HepG2 (cell line): ENCODE measurements around the gene ATP5PB. TPM values are rescaled to one million over a fixed set of nuclear protein-coding genes. Genes with fewer than 3 reads are reported as not detected.

ENCODE experiments used
- ATAC-seq: fragments of 200-7000 bp; cut with Tn5 transposase; 3 replicates; pipeline ENCODE4 v1.9.1; 2020; ENCODE audit warnings: mild to moderate bottlenecking, moderate library complexity
- BruUV-seq: library from RNA; stranded (reverse); fragments of 400-500 nt; replicated peaks from 2 replicates; lab custom pipeline; 2021; lab: Mats Ljungman, UMichigan
- CTCF ChIA-PET: fragments of 300-600 bp; formaldehyde crosslinking; extraction: SDS; loops from one replicate; lab custom pipeline; 2021; ENCODE audit warnings: low total read pairs, inconsistent platforms, low intra/inter-chr PET ratio; lab: Yijun Ruan, JAX
- POLR2A ChIA-PET: fragments of 350-600 bp; sonication (Branson Sonifier 250); formaldehyde crosslinking; loops from one replicate; lab custom pipeline; 2020; ENCODE audit warnings: antibody characterized with exemption, inconsistent platforms; lab: Yijun Ruan, JAX
- DNase-seq: peaks from one replicate; pipeline ENCODE4 v3.0.0-alpha.2; 2015; ENCODE audit warnings: low spot score
- FAIRE-seq: peaks from 3 replicates; lab custom pipeline; 2011; peaks lifted over from hg19 to GRCh38; lab: Jason Lieb, UNC
- H2AFZ ChIP-seq: one replicate; pipeline ENCODE4 v1.6.1; 2011; ENCODE audit warnings: low read length, inconsistent platforms
- H3K27ac ChIP-seq: fragments of 300-600 bp; 3 replicates; pipeline ENCODE4 v1.8.0; 2011; ENCODE audit warnings: mixed run types, mild to moderate bottlenecking, mixed read lengths, low read length, inconsistent platforms; ENCODE audit not compliant: insufficient read depth; ENCODE audit errors: extremely low read length
- H3K27me3 ChIP-seq, 2 experiments: fragments of 200-600 bp in 1 of 2; 2 replicates in 1 of 2; 3 replicates in 1 of 2; pipeline versions ENCODE4 v1.6.0 to v1.8.0; 2011; ENCODE audit warnings: low read length in 2 of 2, mild to moderate bottlenecking in 2 of 2, moderate library complexity in 2 of 2, inconsistent platforms in 1 of 2; ENCODE audit not compliant: insufficient read depth in 2 of 2, control insufficient read depth in 1 of 2
- H3K36me3 ChIP-seq, 2 experiments: fragments of 200-600 bp in 1 of 2; replicated peaks in 1 of 2; 2 replicates in 1 of 2; 3 replicates in 1 of 2; pipeline versions ENCODE4 v1.5.1 to v1.8.0; 2011; ENCODE audit warnings: low read length in 2 of 2, inconsistent platforms in 1 of 2; ENCODE audit not compliant: insufficient read depth in 2 of 2, control insufficient read depth in 1 of 2
- H3K4me1 ChIP-seq: 2 replicates; pipeline ENCODE4 v1.5.1; 2012; ENCODE audit warnings: low read length, inconsistent platforms; ENCODE audit not compliant: insufficient read depth
- H3K4me2 ChIP-seq: 2 replicates; pipeline ENCODE4 v1.6.0; 2011; ENCODE audit warnings: low read depth, low read length, inconsistent platforms
- H3K4me3 ChIP-seq, 3 experiments: fragments of 200-600 bp in 1 of 3; sonication (generic), shearing (Covaris generic) in 1 of 3; replicated peaks in 1 of 3; 2 replicates each; pipeline ENCODE4 v1.5.1; 2011 to 2016; ENCODE audit warnings: low read length in 3 of 3, inconsistent platforms in 2 of 3, low read depth in 2 of 3, mild to moderate bottlenecking in 2 of 3, control low read depth in 1 of 3, mixed read lengths in 1 of 3; ENCODE audit not compliant: insufficient read depth in 1 of 3
- H3K79me2 ChIP-seq: one replicate; pipeline ENCODE4 v1.6.1; 2011; ENCODE audit warnings: low read length, inconsistent platforms; ENCODE audit not compliant: insufficient read depth
- H3K9ac ChIP-seq: 2 replicates; pipeline ENCODE4 v1.6.0; 2011; ENCODE audit warnings: mild to moderate bottlenecking, low read depth, low read length, inconsistent platforms; ENCODE audit not compliant: insufficient read depth
- H3K9me3 ChIP-seq: 2 replicates; pipeline ENCODE4 v1.5.1; 2012; ENCODE audit warnings: mild to moderate bottlenecking, low read length
- H4K20me1 ChIP-seq: 2 replicates; pipeline ENCODE4 v1.6.0; 2011; ENCODE audit warnings: inconsistent platforms, mild to moderate bottlenecking, low read length, moderate library complexity; ENCODE audit not compliant: insufficient read depth
- ESRRA ChIP-seq: sonication (generic); formaldehyde crosslinking; IDR thresholded peaks from 2 replicates; pipeline ENCODE4 v1.5.1; 2020; ENCODE audit warnings: mild to moderate bottlenecking, low read depth, missing genetic modification reagents
- MIER3 ChIP-seq: IDR thresholded peaks from 2 replicates; pipeline ENCODE4 v1.6.1; 2016; ENCODE audit warnings: missing compliant biosample characterization, borderline replicate concordance
- SPEN ChIP-seq: sonication (generic); formaldehyde crosslinking; IDR thresholded peaks from 2 replicates; pipeline ENCODE4 v1.5.1; 2020; ENCODE audit warnings: low read depth, mild to moderate bottlenecking, missing genetic modification reagents
- ZFP36 ChIP-seq: fragments of 150-350 bp; IDR thresholded peaks from 2 replicates; pipeline ENCODE4 v1.6.1; 2018; ENCODE audit warnings: borderline replicate concordance, low read length, low read depth; ENCODE audit not compliant: partially characterized antibody
- ZNF326 ChIP-seq: sonication (generic); formaldehyde crosslinking; IDR thresholded peaks from 2 replicates; pipeline ENCODE4 v1.4.0; 2020; ENCODE audit warnings: missing genetic modification reagents, borderline replicate concordance
- WGBS: methylation state at CpG from one replicate; pipeline ENCODE4 v1.1.6; 2017; ENCODE audit warnings: low lambda C conversion rate; 5-methylcytosine and 5-hydroxymethylcytosine counted together
- in situ Hi-C: cut with HindIII; loops from 2 replicates; pipeline ENCODE4 v1.10.0; 2017; ENCODE audit warnings: low pct_unique_long_range_greater_than_20kb; ENCODE audit not compliant: extremely low pct_ligation_motif_present
- intact Hi-C: fragments of 100-400 bp; cut with micrococcal nuclease; formaldehyde crosslinking; loops from one replicate; pipeline ENCODE4 v1.10.0; 2022; ENCODE audit not compliant: unreplicated experiment
- polyA plus RNA-seq, 8 experiments: library from polyadenylated mRNA; depleted of rRNA in 3 of 8; stranded (reverse) in 7 of 8; unstranded in 1 of 8; fragments of >200 nt; fragmentation: Illumina TruSeq in 4 of 8; extraction: Trizol in 4 of 8; gene quantifications; 2 replicates each; pipeline versions ENCODE4 v1.2.1 to v1.2.3, GENCODE V29; 2011 to 2016; ENCODE audit warnings: low read depth in 4 of 8, missing spikeins in 1 of 8, mixed read lengths in 1 of 8; ENCODE audit not compliant: insufficient read depth in 1 of 8
- total RNA-seq, 5 experiments: library from RNA; depleted of rRNA; stranded (reverse); fragments of >200 nt; fragmentation: Illumina TruSeq; extraction: Trizol; gene quantifications; 2 replicates each; pipeline ENCODE4 v1.2.3, GENCODE V29; 2016; ENCODE audit warnings: low read depth in 1 of 5
- TF ChIP-seq, protein P1 (sequence below): sonication (generic); formaldehyde crosslinking; conservative IDR thresholded peaks from 2 replicates; pipeline ENCODE4 v1.8.0; 2022; ENCODE audit warnings: missing genetic modification reagents

Gene ATP5PB
- total and polyA plus RNA-seq, 2 of the 13 experiments (the other 11 are each of a cell fraction or from before 2014, with no cell fraction given): 297 to 541 TPM

DNA sequence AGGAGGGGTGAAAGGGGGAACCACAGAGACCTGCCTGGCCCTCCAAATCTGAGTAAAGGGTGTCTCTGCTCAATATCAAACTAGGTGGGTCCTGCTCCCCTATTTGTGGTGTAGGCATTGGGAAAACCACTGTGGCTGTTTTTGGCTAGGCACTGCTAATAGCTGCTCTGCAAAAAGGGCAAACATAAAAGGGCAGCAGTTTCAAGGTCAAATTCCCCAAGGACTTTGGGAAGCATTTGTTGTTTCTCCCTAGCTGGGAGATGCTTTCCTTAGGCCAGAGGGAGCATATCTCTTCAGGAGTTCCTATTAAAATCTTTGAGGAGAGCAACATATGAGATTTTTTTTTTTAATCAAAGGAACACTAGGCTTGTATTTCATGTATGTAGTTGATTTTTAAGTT lies 26.9 kb downstream of the ATP5PB start:
- Histone ChIP-seq H3K9me3 (no peaks in the 10 kb centered on the region), H3K27me3 (no peaks in the 10 kb centered on the region), H3K4me3 (no peak overlapping the region), H2AFZ (no peak overlapping the region), H3K36me3 (no peaks in the 10 kb centered on the region), H4K20me1 (no peaks in the 10 kb centered on the region), H3K4me1 (peaks cover 13% of the 10 kb centered on the region), H3K27ac (no peak overlapping the region), H3K9ac (no peak overlapping the region), H3K79me2 (no peaks in the 10 kb centered on the region), H3K4me2 (no peak overlapping the region)
- DNase-seq: no peak
- BruUV-seq: no TSS peak
- ChIA-PET CTCF (no interaction called here), POLR2A (no interaction called here)
- in situ Hi-C loops (no loop called here), intact Hi-C loops (no loop called here)
- no peak for ATAC-seq
- TF ChIP-seq, protein P1, sequence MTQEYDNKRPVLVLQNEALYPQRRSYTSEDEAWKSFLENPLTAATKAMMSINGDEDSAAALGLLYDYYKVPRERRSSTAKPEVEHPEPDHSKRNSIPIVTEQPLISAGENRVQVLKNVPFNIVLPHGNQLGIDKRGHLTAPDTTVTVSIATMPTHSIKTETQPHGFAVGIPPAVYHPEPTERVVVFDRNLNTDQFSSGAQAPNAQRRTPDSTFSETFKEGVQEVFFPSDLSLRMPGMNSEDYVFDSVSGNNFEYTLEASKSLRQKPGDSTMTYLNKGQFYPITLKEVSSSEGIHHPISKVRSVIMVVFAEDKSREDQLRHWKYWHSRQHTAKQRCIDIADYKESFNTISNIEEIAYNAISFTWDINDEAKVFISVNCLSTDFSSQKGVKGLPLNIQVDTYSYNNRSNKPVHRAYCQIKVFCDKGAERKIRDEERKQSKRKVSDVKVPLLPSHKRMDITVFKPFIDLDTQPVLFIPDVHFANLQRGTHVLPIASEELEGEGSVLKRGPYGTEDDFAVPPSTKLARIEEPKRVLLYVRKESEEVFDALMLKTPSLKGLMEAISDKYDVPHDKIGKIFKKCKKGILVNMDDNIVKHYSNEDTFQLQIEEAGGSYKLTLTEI: no peak
- peak; percentile 62; the same call in 1 of the 2 replicates for TF ChIP-seq ESRRA (CRISPR knock-in tag)
- no peak for TF ChIP-seq MIER3 (CRISPR knock-in tag)
- FAIRE-seq: no peak

DNA sequence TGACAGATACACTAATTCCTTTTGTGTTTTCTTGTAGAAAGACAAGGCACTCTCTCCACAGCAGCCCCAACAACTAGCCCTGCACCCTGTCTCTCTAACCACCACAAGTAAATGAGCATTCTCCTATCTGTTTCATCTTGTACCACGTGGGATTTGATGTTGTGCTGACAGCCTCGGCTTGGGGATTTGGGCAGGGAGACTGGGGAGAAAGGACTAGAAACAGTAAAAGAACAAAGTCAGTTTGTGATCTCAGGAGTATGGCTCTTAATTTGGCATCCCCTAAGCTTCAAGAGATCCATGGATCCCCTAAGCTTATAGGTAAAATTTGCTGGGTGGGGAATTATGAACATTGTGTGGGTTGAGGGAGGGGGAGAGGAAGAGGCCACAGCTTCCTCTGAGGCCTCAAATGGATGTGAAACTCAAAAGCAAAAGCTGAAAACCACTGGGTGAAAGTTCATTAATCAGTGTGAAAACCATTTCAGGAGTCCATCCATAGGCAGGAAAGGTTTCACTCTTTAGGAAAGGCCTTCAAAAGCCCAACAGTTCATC lies 27.6 kb downstream of the ATP5PB start:
- H2AFZ ChIP-seq: no peak overlapping the region
- H3K36me3 ChIP-seq: no peaks in the 10 kb centered on the region
- ChIA-PET POLR2A (no interaction called here), CTCF (no interaction called here)
- DNase-seq (no peak), ATAC-seq (no peak), FAIRE-seq (no peak)
- in situ Hi-C loops (no loop called here), intact Hi-C loops (no loop called here)
- no peaks in the 10 kb centered on the region for H3K9me3 ChIP-seq
- no peak overlapping the region for H3K4me3 ChIP-seq
- H3K9ac ChIP-seq: no peak overlapping the region
- no peak overlapping the region for H3K4me2 ChIP-seq
- BruUV-seq: no TSS peak
- no peaks in the 10 kb centered on the region for H3K27me3 ChIP-seq
- no peak for TF ChIP-seq ZNF326 (CRISPR knock-in tag)
- no peak for TF ChIP-seq ZFP36
- no peak for TF ChIP-seq SPEN (CRISPR knock-in tag)
- no peak overlapping the region for H3K27ac ChIP-seq
- H3K79me2 ChIP-seq: no peaks in the 10 kb centered on the region
- 52% methylated on average over 2 of the region's 2 CpGs for WGBS
- no peaks in the 10 kb centered on the region for H4K20me1 ChIP-seq
- H3K4me1 ChIP-seq: peaks cover 13% of the 10 kb centered on the region
